ENCODE measurements around the gene LGR4.

LGR4 gene

GRCh38 chr11:27397624-27398399 is 74.8 kb downstream of the LGR4 start:
- peak; percentile 53 for DNase-seq

GRCh38 chr11:27396259-27396839 is 76.2 kb downstream of the LGR4 start:
- no peak for DNase-seq

GRCh38 chr11:27395556-27396258 is 76.9 kb downstream of the LGR4 start:
- DNase-seq = no peak

GRCh38 chr11:27394781-27395228 is 77.8 kb downstream of the LGR4 start:
- DNase-seq = peak; percentile 43

GRCh38 chr11:27392278-27393114 is 80.1 kb downstream of the LGR4 start:
- peak; percentile 76 for DNase-seq

- DNase-seq = peak; percentile 56
These were observed 81.1 kb downstream of the LGR4 start for GRCh38 chr11:27391331-27392015.

GRCh38 chr11:27390318-27391295 is 82.0 kb downstream of the LGR4 start:
- no peak for DNase-seq

- DNase-seq = no peak
These were observed 83.7 kb downstream of the LGR4 start for GRCh38 chr11:27388869-27389268.

- no peak for DNase-seq
These were observed 84.6 kb downstream of the LGR4 start for GRCh38 chr11:27388001-27388400.

- DNase-seq = no peak
These were observed 85.2 kb downstream of the LGR4 start for GRCh38 chr11:27387362-27387761.

- peak; percentile 63 for DNase-seq
These were observed 86.3 kb downstream of the LGR4 start for GRCh38 chr11:27386181-27386845.

- DNase-seq = no peak
These were observed 87.3 kb downstream of the LGR4 start for GRCh38 chr11:27385245-27385644.

GRCh38 chr11:27384227-27384626 is 88.4 kb downstream of the LGR4 start:
- DNase-seq = no peak

- DNase-seq = no peak
These were observed 88.9 kb downstream of the LGR4 start for GRCh38 chr11:27383645-27384044.

- DNase-seq = no peak
These were observed 91.3 kb downstream of the LGR4 start for GRCh38 chr11:27381238-27381666.

GRCh38 chr11:27380771-27381170 is 91.8 kb downstream of the LGR4 start:
- no peak for DNase-seq

GRCh38 chr11:27379449-27379848 is 93.1 kb downstream of the LGR4 start:
- DNase-seq = no peak

- DNase-seq = no peak
These were observed 97.2 kb downstream of the LGR4 start for GRCh38 chr11:27375370-27375769.

GRCh38 chr11:27373856-27374602 is 98.6 kb downstream of the LGR4 start:
- no peak for DNase-seq

GRCh38 chr11:27373392-27373791 is 99.2 kb downstream of the LGR4 start:
- DNase-seq = no peak
